Measurements from ENCODE around the gene PIK3R3.

Gene PIK3R3

GRCh38 chr1:46132529-46133180, at the start of gene PIK3R3:
Gene PIK3R3, minus strand, starts transcription at chr1:46132629. Its CDS starts 677 bp downstream, at chr1:46131952.
- peak; percentile 91 for DNase-seq (ENCODE audit: low spot score)

- no peak for DNase-seq (ENCODE audit: low spot score)
Measured at GRCh38 chr1:46181343-46182260, 49.2 kb upstream of the PIK3R3 start.

GRCh38 chr1:46180082-46180616, 47.7 kb upstream of the PIK3R3 start:
- no peak for DNase-seq (ENCODE audit: low spot score)

- DNase-seq (ENCODE audit: low spot score), result peak; percentile 62
Measured at GRCh38 chr1:46179138-46180081, 47.0 kb upstream of the PIK3R3 start.

- no peak for DNase-seq (ENCODE audit: low spot score)
Measured at GRCh38 chr1:46176211-46176865, 43.9 kb upstream of the PIK3R3 start, which contains the start of gene P3R3URF. Gene P3R3URF, minus strand, starts transcription at chr1:46176488. Its CDS starts 17 bp downstream, at chr1:46176471.

- DNase-seq (ENCODE audit: low spot score), result no peak
Measured at GRCh38 chr1:46175243-46175642, 42.8 kb upstream of the PIK3R3 start.

- no peak for DNase-seq (ENCODE audit: low spot score)
Measured at GRCh38 chr1:46174448-46175231, 42.2 kb upstream of the PIK3R3 start, which contains the start of gene TSPAN1. Gene TSPAN1, plus strand, starts transcription at chr1:46175087. Its CDS starts 6,021 bp downstream, at chr1:46181108.

- no peak for DNase-seq (ENCODE audit: low spot score)
Measured at GRCh38 chr1:46173361-46173856, 41.0 kb upstream of the PIK3R3 start.

GRCh38 chr1:46172321-46172720, 39.9 kb upstream of the PIK3R3 start:
- DNase-seq (ENCODE audit: low spot score), result no peak

GRCh38 chr1:46171871-46172270, 39.4 kb upstream of the PIK3R3 start:
- DNase-seq (ENCODE audit: low spot score), result no peak

GRCh38 chr1:46171351-46171750, 38.9 kb upstream of the PIK3R3 start:
- DNase-seq (ENCODE audit: low spot score), result no peak

- DNase-seq (ENCODE audit: low spot score), result no peak
Measured at GRCh38 chr1:46169811-46170454, 37.5 kb upstream of the PIK3R3 start.

GRCh38 chr1:46168477-46168876, 36.0 kb upstream of the PIK3R3 start:
- DNase-seq (ENCODE audit: low spot score), result no peak

GRCh38 chr1:46166521-46167462, 34.4 kb upstream of the PIK3R3 start:
- DNase-seq (ENCODE audit: low spot score), result peak; percentile 64

GRCh38 chr1:46160212-46160611, 27.8 kb upstream of the PIK3R3 start:
- DNase-seq (ENCODE audit: low spot score), result no peak

GRCh38 chr1:46159516-46159915, 27.1 kb upstream of the PIK3R3 start:
- DNase-seq (ENCODE audit: low spot score), result no peak

- no peak for DNase-seq (ENCODE audit: low spot score)
Measured at GRCh38 chr1:46158312-46159281, 26.2 kb upstream of the PIK3R3 start.
